Kidney tubule cell (primary cell): Measurements from ENCODE around the gene SPPL2C.
A peak's percentile ranks its signal among the peaks of the same experiment; 100 is the strongest.
"Not testable (repeated sequence)": the region's sequence is repeated elsewhere in the genome, so short reads cannot be mapped to it uniquely, and the experiment has no call there.

Source experiments
- DNase-seq: peaks from one replicate; pipeline ENCODE4 v3.0.0-alpha.2; 2018; ENCODE audit warnings: low spot score

SPPL2C gene

GRCh38 chr17:45851022-45851421 is 6.3 kb downstream of the SPPL2C start:
- no peak for DNase-seq

DNA sequence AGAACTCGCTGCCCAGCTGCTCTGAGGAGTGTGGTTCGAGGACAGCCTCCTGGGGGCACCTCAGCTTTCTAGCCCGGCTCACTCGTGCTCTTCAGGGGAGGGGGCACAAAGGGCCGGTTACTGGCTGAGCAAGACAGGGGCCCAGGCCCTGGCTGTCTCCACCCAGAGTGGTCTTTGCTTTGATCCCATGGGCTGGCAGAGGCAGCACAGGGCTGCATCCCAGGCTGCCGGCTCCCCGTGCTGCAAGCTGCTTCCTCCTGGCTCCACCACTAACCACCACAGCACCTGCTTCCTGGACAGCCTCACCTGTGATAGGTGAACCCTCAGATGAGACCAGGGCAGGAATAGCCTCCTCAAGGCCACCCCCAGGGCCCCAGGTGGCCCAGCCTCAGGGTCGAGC is 6.8 kb downstream of the SPPL2C start:
- no peak for DNase-seq

- DNase-seq, result no peak
Measured at GRCh38 chr17:45851873-45852272, 7.2 kb downstream of the SPPL2C start.

GRCh38 chr17:45852535-45853297 is 8.0 kb downstream of the SPPL2C start:
- peak; percentile 52 for DNase-seq

GRCh38 chr17:45854209-45854608 is 9.5 kb downstream of the SPPL2C start:
- DNase-seq, result no peak

- DNase-seq, result no peak
Measured at GRCh38 chr17:45855691-45856336, 11.1 kb downstream of the SPPL2C start.

DNA sequence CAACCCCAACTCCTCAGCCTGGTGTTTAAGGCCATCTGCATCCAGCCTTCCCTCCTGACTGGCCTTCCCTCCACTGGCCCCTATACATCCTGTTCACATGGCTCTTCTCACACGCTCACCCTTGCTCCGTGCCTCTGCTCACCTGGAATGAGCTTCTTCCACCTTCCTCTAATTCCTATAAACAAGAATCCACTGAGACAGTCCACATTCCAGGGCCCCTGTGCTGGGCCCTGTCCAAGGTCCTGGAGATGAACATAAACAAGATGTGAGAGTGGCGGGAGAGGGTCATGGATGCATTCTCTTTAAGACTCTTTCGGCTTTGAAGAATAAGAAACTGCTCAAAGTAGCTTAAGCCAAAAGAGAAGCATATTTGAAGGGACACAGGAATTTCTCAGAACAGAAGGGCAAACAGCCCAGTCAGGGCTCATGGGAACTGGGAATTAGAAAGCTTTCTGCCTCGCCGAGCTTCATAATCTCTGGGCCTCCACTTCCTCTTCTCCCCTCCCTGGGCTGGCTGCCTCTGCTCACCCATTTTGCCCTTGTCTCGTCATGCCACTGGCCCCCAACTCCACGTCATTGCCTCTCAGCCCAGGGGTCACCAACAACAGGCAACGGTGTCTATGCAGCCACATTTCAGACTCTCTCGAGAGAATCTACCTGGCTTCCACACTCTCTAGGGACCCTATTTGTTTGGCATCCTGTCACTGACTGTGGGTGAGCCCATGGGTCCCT is 13.5 kb downstream of the SPPL2C start:
- peak; percentile 35 for DNase-seq

DNA sequence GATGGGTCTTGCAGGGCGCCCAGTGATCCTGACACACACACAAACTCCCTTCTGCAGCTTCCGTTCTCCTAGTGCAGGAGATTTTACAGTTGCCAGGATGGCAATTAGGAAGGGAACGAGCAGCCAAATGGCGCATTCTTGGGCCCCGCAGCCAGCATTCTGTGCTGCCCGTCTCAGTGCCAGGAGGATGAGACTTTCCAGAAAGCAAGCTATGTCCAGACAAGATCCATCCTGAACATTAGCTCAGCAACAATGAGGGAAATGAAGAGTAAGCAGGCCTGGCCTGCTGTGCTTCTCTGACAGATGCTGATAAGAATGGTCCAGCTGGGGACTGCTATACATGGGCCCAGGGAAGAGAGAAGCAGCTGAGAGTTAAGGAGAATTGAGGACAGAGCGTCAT is 16.5 kb downstream of the SPPL2C start:
- DNase-seq, result no peak

DNA sequence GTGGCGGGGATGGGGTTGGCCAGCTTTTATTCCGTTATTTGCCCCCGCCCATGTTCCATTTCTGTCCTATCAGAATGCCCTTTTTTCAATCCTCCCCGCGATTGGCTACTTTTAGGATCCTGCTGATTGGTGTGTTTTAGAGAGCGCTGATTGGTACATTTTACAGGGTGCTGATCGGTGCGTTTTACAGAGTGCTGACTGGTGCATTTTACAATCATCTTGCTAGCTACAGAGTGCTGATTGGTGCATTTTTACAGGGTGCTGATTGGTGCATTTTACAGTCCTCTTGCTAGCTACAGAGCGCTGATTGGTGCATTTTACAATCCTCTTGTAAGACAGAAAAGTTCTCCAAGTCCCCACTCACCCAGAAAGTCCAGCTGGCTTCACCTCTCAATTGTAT is 17.4 kb downstream of the SPPL2C start:
- not testable (repeated sequence) for DNase-seq

DNA sequence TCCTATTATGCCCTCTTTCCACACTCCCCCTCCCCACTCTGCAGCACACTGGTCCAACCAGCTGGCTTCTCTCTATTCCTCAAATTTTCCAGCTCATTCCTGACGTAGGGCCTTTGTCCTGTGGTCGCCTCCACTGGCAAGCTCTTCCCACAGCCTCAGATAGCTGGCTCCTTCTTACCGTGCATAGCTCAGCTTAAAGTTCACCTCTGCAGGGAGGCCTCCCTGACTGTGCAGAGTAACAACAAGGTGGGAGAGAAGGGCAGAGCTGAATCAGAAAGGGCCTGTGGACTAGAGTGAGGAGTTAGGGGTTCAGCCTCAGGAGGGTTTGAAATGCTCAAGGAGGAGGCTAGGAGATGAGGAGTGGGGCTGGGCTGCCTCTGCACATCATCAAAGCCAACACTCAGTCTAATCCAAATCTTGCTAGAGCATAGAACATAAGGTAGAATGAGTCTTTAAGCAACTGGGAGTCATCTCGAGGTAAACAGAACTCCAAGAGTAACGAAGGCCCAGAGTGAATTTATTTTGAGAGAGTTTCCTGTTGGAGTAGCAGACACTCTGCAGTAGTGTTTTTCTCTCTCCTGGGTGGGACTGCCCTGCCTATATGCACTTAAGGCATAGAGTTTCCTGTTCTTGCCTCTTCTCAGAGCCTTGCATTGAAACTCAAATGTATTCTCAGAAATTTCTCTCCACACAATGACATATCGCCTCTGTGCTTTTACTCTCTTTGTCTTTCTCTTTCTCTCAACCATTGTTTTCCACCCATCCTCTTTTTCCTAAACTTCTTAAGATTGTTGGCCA is 19.4 kb downstream of the SPPL2C start:
- no peak for DNase-seq

GRCh38 chr17:45867171-45867570 is 22.5 kb downstream of the SPPL2C start:
- no peak for DNase-seq

DNA sequence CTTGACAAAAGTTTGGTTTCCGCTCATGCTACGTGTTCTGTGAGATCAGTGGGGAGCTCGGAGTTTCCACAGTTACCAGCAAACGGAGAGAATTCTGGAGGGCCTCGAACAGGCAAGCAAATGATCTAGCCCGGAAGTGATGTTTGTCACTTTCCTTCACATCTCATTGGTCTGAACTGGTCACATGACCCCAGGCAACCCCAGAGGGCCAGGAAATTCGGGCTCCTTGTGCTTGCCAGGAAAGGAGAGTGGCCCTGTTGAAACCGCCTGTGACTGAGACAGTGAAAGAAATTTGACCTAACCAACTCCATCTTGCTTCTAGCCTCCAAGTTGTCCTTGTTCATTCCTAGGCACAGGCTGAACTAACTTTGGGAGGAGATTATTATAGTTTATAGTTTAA is 23.0 kb downstream of the SPPL2C start:
- DNase-seq, result no peak

- DNase-seq, result no peak
Measured at GRCh38 chr17:45868276-45868675, 23.6 kb downstream of the SPPL2C start.

DNA sequence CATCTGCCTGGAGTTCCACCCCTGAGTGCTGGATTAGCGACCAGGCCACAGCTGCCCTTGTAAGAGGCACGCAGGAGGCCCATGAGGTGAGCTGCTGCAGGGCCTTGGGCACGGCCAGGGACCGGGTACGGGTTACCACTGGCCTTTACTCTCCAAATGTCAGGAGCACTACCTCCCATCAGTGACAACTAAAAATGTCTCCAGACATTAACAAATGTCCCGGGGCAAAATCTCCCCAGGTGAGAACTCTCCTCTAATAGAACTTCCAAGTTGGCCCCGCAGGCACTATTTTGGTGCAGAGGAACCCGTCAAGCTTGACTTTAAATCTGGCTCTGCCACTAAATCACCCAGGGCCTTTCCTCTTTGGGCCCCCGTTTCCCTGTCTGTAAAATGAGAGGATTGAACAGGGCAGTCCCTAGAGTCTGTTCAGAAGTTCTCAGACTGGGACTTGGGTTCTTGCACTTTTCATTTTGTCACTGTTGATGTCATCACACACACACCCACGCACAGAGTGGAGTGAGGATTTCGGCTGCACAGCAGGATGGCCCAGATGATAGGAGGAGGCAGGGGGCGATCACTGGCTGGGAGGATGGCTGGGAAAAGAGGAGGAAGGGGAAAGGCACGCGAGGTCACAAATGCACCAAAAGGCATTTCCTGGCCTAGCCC is 25.1 kb downstream of the SPPL2C start:
- no peak for DNase-seq

DNA sequence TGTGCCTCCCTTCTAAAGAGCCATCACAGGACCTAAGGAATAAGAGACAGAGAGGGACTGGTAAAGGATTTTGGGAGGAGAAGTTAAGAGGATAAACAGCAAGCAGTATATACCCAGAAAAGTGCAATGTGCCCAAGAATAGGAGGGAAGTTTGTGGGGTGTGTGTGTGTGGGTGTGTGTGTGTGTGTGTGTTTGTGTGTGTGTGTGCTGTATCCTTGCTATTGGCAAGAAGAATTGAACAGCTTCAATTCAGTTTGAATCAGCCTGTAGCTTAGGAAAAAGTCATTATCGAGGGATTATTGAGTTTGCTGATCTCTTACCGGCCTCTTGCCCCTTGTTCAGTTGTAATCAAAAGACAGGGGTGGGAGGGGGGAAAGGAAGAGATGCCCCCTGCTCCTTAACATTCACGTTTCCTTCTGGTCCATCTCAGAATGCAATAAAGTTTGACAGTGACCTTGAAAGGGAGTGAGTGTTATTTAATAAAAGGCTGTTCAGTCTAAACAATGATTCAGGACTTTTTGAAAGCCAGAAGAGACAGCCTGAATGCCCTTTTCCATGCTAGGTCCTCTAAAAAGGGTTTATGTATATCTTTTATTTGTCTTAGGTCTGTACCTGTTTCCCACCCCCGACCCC is 25.8 kb downstream of the SPPL2C start:
- DNase-seq, result no peak

DNA sequence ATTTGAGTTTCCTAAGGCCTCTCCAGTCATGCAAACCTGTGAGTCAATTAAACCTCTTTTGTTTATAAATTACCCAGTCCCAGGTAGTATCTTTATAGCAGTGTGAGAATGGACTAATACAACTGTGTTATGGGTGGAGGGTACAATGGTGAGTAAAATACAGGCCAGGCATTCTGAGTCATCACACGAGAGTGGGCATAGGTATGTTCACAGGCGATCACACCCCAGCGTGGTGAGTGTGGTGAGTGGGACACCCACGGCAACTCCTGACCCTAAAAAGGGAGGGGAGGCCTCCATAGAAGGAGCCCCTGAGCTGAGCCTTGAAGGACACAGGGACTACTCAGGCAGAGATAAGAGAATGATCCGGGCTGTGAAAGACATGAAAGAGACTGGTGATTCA is 27.0 kb downstream of the SPPL2C start:
- no peak for DNase-seq

GRCh38 chr17:45873728-45874127 is 29.0 kb downstream of the SPPL2C start:
- DNase-seq, result peak; percentile 9

DNA sequence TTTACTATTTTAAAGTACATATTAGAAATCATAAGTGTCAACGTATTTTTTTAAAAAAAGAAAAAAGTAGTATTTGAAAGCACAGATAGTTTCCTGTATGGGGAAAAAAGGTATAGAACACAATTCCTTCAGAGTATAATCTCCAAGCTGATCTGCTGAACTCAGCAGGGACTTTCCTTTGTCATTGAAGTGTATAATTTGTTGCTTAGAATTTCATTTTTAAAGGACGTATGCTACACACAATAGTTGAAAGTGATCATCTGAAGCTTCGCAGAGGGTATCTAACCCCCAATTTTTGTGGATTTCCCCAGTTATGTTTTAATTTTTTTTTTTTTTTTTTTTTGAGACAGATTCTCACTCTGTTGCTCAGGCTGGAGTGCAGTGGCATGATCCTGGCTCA is 29.5 kb downstream of the SPPL2C start:
- DNase-seq, result no peak

- DNase-seq, result no peak
Measured at GRCh38 chr17:45876539-45876938, 31.9 kb downstream of the SPPL2C start.

DNA sequence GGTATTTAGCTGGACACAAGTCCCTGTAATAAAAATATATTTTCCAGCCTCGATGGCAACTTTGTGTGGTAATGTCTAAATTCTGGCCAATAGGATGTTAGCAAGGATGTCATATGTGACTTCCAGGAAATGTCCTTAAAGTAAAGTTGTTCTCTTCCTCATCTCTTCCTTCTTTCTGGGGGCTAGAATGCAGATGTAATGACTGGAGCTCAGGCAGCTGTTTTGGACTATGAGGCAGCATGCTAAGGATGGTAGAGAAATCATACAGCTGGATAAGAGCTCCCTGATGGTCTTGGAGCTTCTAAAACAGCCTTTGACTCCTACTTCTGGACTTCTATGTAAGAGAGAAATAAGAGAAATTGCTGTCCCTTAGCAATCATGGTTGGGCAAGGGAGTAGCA is 32.8 kb downstream of the SPPL2C start:
- no peak for DNase-seq

DNA sequence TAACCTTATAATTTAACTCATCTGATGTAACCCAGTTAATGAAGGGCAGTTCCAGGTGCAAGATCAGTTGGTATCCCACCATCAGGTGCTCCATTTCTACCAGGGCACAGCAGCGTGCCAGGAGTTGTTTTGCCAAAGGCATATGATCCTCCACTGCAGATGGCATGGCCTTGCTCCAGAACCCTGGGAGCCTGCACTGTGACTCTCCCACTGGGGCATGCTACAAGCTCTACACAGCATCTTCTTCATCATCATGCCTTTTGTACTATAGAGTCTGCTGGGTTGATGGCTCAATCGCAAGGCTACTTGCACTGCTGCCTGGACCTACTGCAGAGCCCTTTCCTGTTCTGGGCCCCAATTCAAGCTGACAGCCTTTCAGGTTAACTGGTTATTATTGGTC is 38.4 kb downstream of the SPPL2C start:
- DNase-seq, result no peak
